PC-9 (cell line): ENCODE measurements around the gene FILIP1L. TPM values are rescaled to one million over a fixed set of nuclear protein-coding genes. Genes with fewer than 3 reads are reported as not detected.
A peak's percentile ranks its signal among the peaks of the same experiment; 100 is the strongest.

ENCODE experiments used
- BruUV-seq: library from RNA; stranded (reverse); fragments of 400-500 nt; replicated peaks from 2 replicates; lab custom pipeline; 2021; lab: Mats Ljungman, UMichigan
- CTCF ChIA-PET: fragments of 300-600 bp; sonication (Branson Sonifier 250); formaldehyde crosslinking; loops from one replicate; lab custom pipeline; 2022; ENCODE audit warnings: antibody characterized with exemption; lab: Charles Lee
- POLR2A ChIA-PET: fragments of 300-600 bp; sonication (Branson Sonifier 250); formaldehyde crosslinking; loops from one replicate; lab custom pipeline; 2022; ENCODE audit warnings: antibody characterized with exemption; ENCODE audit not compliant: unreplicated experiment; lab: Charles Lee
- DNase-seq, 2 experiments: peaks; one replicate each; pipeline versions ENCODE4 v3.0.0 to v3.0.0-alpha.2; 2015 to 2022; ENCODE audit warnings: mixed read lengths in 1 of 2
- H2AFZ ChIP-seq: fragments of 200-600 bp; sonication (generic); 2 replicates; pipeline ENCODE4 v1.8.1; 2017; ENCODE audit warnings: antibody characterized with exemption
- H3F3A ChIP-seq: fragments of 200-600 bp; sonication (generic); 2 replicates; pipeline ENCODE4 v1.8.1; 2017; ENCODE audit warnings: antibody characterized with exemption, mild to moderate bottlenecking, low read depth; ENCODE audit not compliant: insufficient read depth
- H3K27ac ChIP-seq: fragments of 200-600 bp; sonication (generic); 2 replicates; pipeline ENCODE4 v1.6.1; 2016; ENCODE audit warnings: mixed run types
- H3K27me3 ChIP-seq: fragments of 200-600 bp; sonication (generic); 2 replicates; pipeline ENCODE4 v1.6.1; 2016; ENCODE audit warnings: low read depth, mixed run types; ENCODE audit not compliant: insufficient read depth
- H3K36me3 ChIP-seq: fragments of 200-600 bp; sonication (generic); 2 replicates; pipeline ENCODE4 v1.6.1; 2016; ENCODE audit warnings: low read depth, mixed run types
- H3K4me1 ChIP-seq: fragments of 200-600 bp; sonication (generic); replicated peaks from 2 replicates; pipeline ENCODE4 v1.6.1; 2016; ENCODE audit warnings: mixed run types; ENCODE audit not compliant: insufficient read depth
- H3K4me2 ChIP-seq: fragments of 200-600 bp; sonication (generic); 2 replicates; pipeline ENCODE4 v1.6.1; 2017; ENCODE audit warnings: mixed run types
- H3K4me3 ChIP-seq: fragments of 200-600 bp; sonication (generic); 2 replicates; pipeline ENCODE4 v1.6.1; 2016; ENCODE audit warnings: mixed run types
- H3K79me2 ChIP-seq: fragments of 200-600 bp; sonication (generic); 2 replicates; pipeline ENCODE4 v1.6.1; 2017; ENCODE audit warnings: low read depth, mixed run types
- H3K9me2 ChIP-seq: fragments of 200-600 bp; sonication (generic); 2 replicates; pipeline ENCODE4 v1.8.1; 2017; ENCODE audit warnings: mild to moderate bottlenecking; ENCODE audit not compliant: insufficient read depth
- H3K9me3 ChIP-seq: fragments of 200-600 bp; sonication (generic); 2 replicates; pipeline ENCODE4 v1.8.1; 2016; ENCODE audit warnings: low read depth; ENCODE audit not compliant: insufficient read depth
- H4K20me1 ChIP-seq: fragments of 200-600 bp; sonication (generic); 2 replicates; pipeline ENCODE4 v1.8.1; 2017; ENCODE audit not compliant: insufficient read depth
- CTCF ChIP-seq: fragments of 200-600 bp; sonication (generic); conservative IDR thresholded peaks from 2 replicates; pipeline ENCODE4 v1.6.1; 2017; ENCODE audit warnings: mixed run types, antibody characterized with exemption, mild to moderate bottlenecking, moderate library complexity
- EZH2 ChIP-seq: fragments of 200-600 bp; sonication (generic); IDR thresholded peaks from 2 replicates; pipeline ENCODE4 v1.8.0; 2017; ENCODE audit warnings: antibody characterized with exemption, low read depth
- intact Hi-C: fragments of 100-400 bp; cut with micrococcal nuclease; formaldehyde crosslinking; loops from one replicate; pipeline ENCODE4 v1.10.0; 2022; ENCODE audit not compliant: unreplicated experiment
- total RNA-seq: library from RNA; stranded (reverse); gene quantifications from 2 replicates; pipeline ENCODE4 v1.2.3, GENCODE V29; 2021

Gene FILIP1L
- total RNA-seq, 1 experiment from 2014 or later = 16.8 TPM

DNA sequence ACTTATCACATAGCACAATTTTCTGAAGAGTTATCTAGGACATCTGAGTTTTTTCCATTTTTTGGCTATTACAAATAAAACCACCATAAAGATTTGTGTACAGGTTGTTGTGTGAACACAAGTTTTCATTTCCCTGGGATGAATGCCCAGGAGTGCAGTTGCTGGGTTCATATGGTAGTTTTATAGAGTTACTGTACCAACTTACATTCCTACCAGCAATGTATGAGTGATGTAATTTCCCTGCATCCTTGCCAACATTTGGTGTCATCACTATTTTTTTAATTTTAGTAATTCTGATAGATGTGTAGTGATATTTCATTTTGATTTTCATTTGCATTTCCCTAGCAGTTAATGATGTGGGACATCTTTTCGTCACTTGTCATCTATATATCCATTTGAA is 20.5 kb downstream of the FILIP1L start:
- TF ChIP-seq CTCF (no peak), EZH2 (no peak)
- intact Hi-C loops = no loop called here
- Histone ChIP-seq H3K79me2 (no peaks in the 10 kb centered on the region), H3K4me2 (no peak overlapping the region), H4K20me1 (no peaks in the 10 kb centered on the region), H3K9me2 (no peaks in the 10 kb centered on the region), H3K36me3 (no peaks in the 10 kb centered on the region), H3K4me3 (no peak overlapping the region), H2AFZ (no peak overlapping the region), H3F3A (peaks cover 17% of the 10 kb centered on the region; the same call in 1 of the 2 replicates), H3K4me1 (peaks cover 37% of the 10 kb centered on the region), H3K9me3 (peaks cover 5% of the 10 kb centered on the region), H3K27ac (no peak overlapping the region), H3K27me3 (no peaks in the 10 kb centered on the region)
- no TSS peak for BruUV-seq
- no peak for DNase-seq
- POLR2A ChIA-PET = no interaction called here
- CTCF ChIA-PET = interaction anchor here (0.7 kb wide), 1 partner anchor 45 kb away, joined by 16 read pairs; no protein-coding TSS in a partner anchor

GRCh38 chr3:100090669-100091005 is 23.7 kb downstream of the FILIP1L start:
- Histone ChIP-seq H3K4me2 (no peak overlapping the region), H3K4me3 (no peak overlapping the region), H2AFZ (no peak overlapping the region), H3K9me3 (peaks cover 2% of the 10 kb centered on the region), H4K20me1 (no peaks in the 10 kb centered on the region), H3K36me3 (no peaks in the 10 kb centered on the region), H3K27ac (no peak overlapping the region), H3F3A (peaks cover 5% of the 10 kb centered on the region; the same call in 1 of the 2 replicates), H3K9me2 (no peaks in the 10 kb centered on the region), H3K27me3 (no peaks in the 10 kb centered on the region), H3K4me1 (peaks cover 10% of the 10 kb centered on the region), H3K79me2 (no peaks in the 10 kb centered on the region)
- ChIA-PET CTCF (interaction anchor here (0.6 to 0.7 kb wide), 2 partner anchors 209 to 258 kb away, joined by 3 to 7 read pairs; no protein-coding TSS in a partner anchor), POLR2A (interaction anchor here (0.7 kb wide), 1 partner anchor 54 kb away, joined by 3 read pairs; no protein-coding TSS in a partner anchor)
- TF ChIP-seq CTCF (peak; percentile 40; the same call in 1 of the 2 replicates), EZH2 (no peak)
- no TSS peak for BruUV-seq
- no peak for DNase-seq
- intact Hi-C loops = no loop called here

DNA sequence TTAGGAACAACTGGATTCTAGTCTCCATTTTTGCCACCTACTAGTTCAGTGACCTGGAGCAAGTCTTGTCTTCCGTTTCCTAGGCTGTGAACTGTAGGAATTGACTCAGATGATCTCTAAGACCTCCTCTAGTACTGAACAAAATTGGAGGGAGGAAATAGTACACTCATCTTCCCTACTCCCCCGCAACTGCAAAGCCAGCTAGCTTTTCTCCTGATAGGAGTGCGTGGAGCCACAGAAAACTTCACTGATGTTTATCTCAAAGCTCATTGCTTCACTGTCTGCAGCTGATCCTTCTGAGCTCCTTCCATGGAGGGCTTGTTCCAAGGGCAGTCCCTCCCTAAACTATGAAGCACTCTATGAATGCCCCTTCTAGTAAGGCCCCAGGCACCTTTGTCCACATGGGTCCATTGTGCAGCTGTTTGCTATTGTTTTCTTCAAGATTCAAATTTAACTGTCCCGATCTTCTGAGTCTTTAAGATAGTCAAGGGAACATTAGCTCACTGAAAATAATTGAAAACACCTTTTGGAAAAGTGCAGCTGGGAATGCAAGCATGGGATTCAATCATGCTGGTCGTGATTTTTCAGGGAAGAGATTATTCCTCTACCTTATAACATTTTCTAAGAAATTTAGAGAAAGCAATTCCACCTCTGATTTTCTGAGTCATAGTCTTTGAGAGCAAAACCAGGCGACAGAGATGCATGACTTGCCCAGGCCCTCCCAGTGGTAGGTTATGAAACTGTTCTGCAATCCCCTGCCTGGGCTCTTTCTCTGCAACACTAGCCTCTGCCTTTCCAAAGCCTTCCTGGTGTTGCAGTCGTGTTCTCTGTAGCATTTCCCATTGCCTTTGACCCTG is 24.3 kb downstream of the FILIP1L start:
- POLR2A ChIA-PET = interaction anchor here (0.5 to 0.6 kb wide), 2 partner anchors 207 to 1428 kb away, joined by 5 to 6 read pairs; no protein-coding TSS in a partner anchor
- peak in 1 of 2 experiments; percentile 63 for DNase-seq

More for the DNA sequence above, 24.3 kb downstream of the FILIP1L start:
- Histone ChIP-seq H3K27ac (no peak overlapping the region), H3K9me3 (no peaks in the 10 kb centered on the region; the same call in none of the 2 replicates), H3F3A (peaks cover 5% of the 10 kb centered on the region; the same call in 1 of the 2 replicates), H4K20me1 (no peaks in the 10 kb centered on the region), H3K27me3 (no peaks in the 10 kb centered on the region), H3K4me3 (no peak overlapping the region), H3K9me2 (no peaks in the 10 kb centered on the region), H2AFZ (no peak overlapping the region), H3K4me1 (peaks cover 10% of the 10 kb centered on the region), H3K36me3 (no peaks in the 10 kb centered on the region), H3K4me2 (no peak overlapping the region), H3K79me2 (no peaks in the 10 kb centered on the region)
- TF ChIP-seq CTCF (peak; percentile 69), EZH2 (no peak)
- intact Hi-C loops = no loop called here
- no TSS peak for BruUV-seq
- CTCF ChIA-PET = interaction anchor here (0.6 to 1.2 kb wide), 3 partner anchors 21 to 258 kb away, joined by 3 read pairs; no protein-coding TSS in a partner anchor
